Neural cell (in vitro differentiated cells): Measurements from ENCODE around the gene SGIP1. TPM values are rescaled to one million over a fixed set of nuclear protein-coding genes. Genes with fewer than 3 reads are reported as not detected.

Source experiments
- H2AFZ ChIP-seq: fragments of 200-600, 300-800 bp; sonication (generic), shearing (Covaris generic); 2 replicates; pipeline ENCODE4 v1.6.0; 2014; ENCODE audit warnings: low read depth, mild to moderate bottlenecking, antibody characterized with exemption, low read length, moderate library complexity
- H3F3A ChIP-seq: fragments of 200-600 bp; shearing (Covaris generic); 2 replicates; pipeline ENCODE4 v1.6.1; 2016; ENCODE audit warnings: mild to moderate bottlenecking, moderate library complexity, mixed read lengths, antibody characterized with exemption, low read length; ENCODE audit not compliant: insufficient read depth, poor library complexity, severe bottlenecking
- H3K27ac ChIP-seq: fragments of 200-600, 300-800 bp; sonication (generic), shearing (Covaris generic); 2 replicates; pipeline ENCODE4 v1.5.1; 2014; ENCODE audit warnings: mild to moderate bottlenecking, low read length, moderate library complexity
- H3K27me3 ChIP-seq: fragments of 300-800, 200-600 bp; sonication (generic), shearing (Covaris generic); 2 replicates; pipeline ENCODE4 v1.6.0; 2014; ENCODE audit warnings: mild to moderate bottlenecking, low read depth, low read length, moderate library complexity; ENCODE audit not compliant: insufficient read depth
- H3K36me3 ChIP-seq: fragments of 300-800, 200-600 bp; sonication (generic), shearing (Covaris generic); 2 replicates; pipeline ENCODE4 v1.5.1; 2014; ENCODE audit warnings: mild to moderate bottlenecking, antibody characterized with exemption, low read length, moderate library complexity; ENCODE audit not compliant: insufficient read depth
- H3K4me2 ChIP-seq: fragments of 300-800, 200-600 bp; sonication (generic), shearing (Covaris generic); 2 replicates; pipeline ENCODE4 v1.6.0; 2014; ENCODE audit warnings: mild to moderate bottlenecking, low read length
- H3K4me3 ChIP-seq: fragments of 300-800, 200-600 bp; sonication (generic), shearing (Covaris generic); 2 replicates; pipeline ENCODE4 v1.5.1; 2014; ENCODE audit warnings: mild to moderate bottlenecking, low read length, moderate library complexity
- H3K79me2 ChIP-seq: fragments of 200-600 bp; shearing (Covaris generic); replicated peaks from 2 replicates; pipeline ENCODE4 v1.6.0; 2014; ENCODE audit warnings: mild to moderate bottlenecking, low read length, moderate library complexity; ENCODE audit not compliant: insufficient read depth
- H3K9ac ChIP-seq: fragments of 300-800, 200-600 bp; sonication (generic), shearing (Covaris generic); 2 replicates; pipeline ENCODE4 v1.6.1; 2016; ENCODE audit warnings: mild to moderate bottlenecking, low read length, mixed read lengths
- H3K9me2 ChIP-seq: fragments of 200-600 bp; shearing (Covaris generic); 2 replicates; pipeline ENCODE4 v1.6.1; 2016; ENCODE audit warnings: mild to moderate bottlenecking, low read length, mixed read lengths; ENCODE audit not compliant: insufficient read depth
- H3K9me3 ChIP-seq: fragments of 200-600, 300-800 bp; sonication (generic), shearing (Covaris generic); 2 replicates; pipeline ENCODE4 v1.6.1; 2016; ENCODE audit warnings: mild to moderate bottlenecking, mixed run types, low read length, moderate library complexity, mixed read lengths
- H4K20me1 ChIP-seq: fragments of 200-600 bp; shearing (Covaris generic); 2 replicates; pipeline ENCODE4 v1.6.1; 2016; ENCODE audit warnings: mild to moderate bottlenecking, mixed run types; ENCODE audit not compliant: insufficient read depth
- EP300 ChIP-seq: fragments of 450-650 bp; conservative IDR thresholded peaks from 2 replicates; pipeline ENCODE4 v1.6.1; 2014; ENCODE audit warnings: antibody characterized with exemption, mild to moderate bottlenecking, moderate library complexity; ENCODE audit not compliant: poor library complexity, severe bottlenecking
- EZH2 ChIP-seq: fragments of 200-600, 300-800 bp; shearing (Covaris generic), sonication (generic); IDR thresholded peaks from 2 replicates; pipeline ENCODE4 v1.6.1; 2014; ENCODE audit warnings: antibody characterized with exemption, low read length, borderline replicate concordance, mild to moderate bottlenecking; ENCODE audit not compliant: insufficient read depth, poor library complexity, severe bottlenecking
- MXI1 ChIP-seq: fragments of 450-650 bp; conservative IDR thresholded peaks from 2 replicates; pipeline ENCODE4 v1.6.1; 2014; ENCODE audit warnings: antibody characterized with exemption, mild to moderate bottlenecking; ENCODE audit not compliant: poor library complexity, severe bottlenecking
- POLR2AphosphoS5 ChIP-seq: IDR thresholded peaks from 2 replicates; pipeline ENCODE4 v1.6.1; 2012
- RAD21 ChIP-seq: fragments of 450-650 bp; conservative IDR thresholded peaks from 2 replicates; pipeline ENCODE4 v1.6.1; 2014; ENCODE audit warnings: antibody characterized with exemption, mild to moderate bottlenecking, moderate library complexity
- SMC3 ChIP-seq: fragments of 450-650 bp; conservative IDR thresholded peaks from 2 replicates; pipeline ENCODE4 v1.6.1; 2014; ENCODE audit warnings: antibody characterized with exemption, mild to moderate bottlenecking, moderate library complexity; ENCODE audit not compliant: poor library complexity
- TAF1 ChIP-seq: IDR thresholded peaks from 2 replicates; pipeline ENCODE4 v1.6.1; 2012; ENCODE audit warnings: low read depth
- polyA plus RNA-seq: library from polyadenylated mRNA; depleted of rRNA; stranded (reverse); fragments of >200 nt; gene quantifications from 2 replicates; pipeline ENCODE4 v1.2.3, GENCODE V29; 2014
- TF ChIP-seq, protein P1 (sequence below): fragments of 450-650 bp; IDR thresholded peaks from 2 replicates; pipeline ENCODE4 v1.5.1; 2014; ENCODE audit warnings: antibody characterized with exemption, mild to moderate bottlenecking, moderate library complexity; ENCODE audit not compliant: poor library complexity, severe bottlenecking
- TF ChIP-seq, protein P2 (sequence below): IDR thresholded peaks from 2 replicates; pipeline ENCODE4 v1.6.1; 2012; ENCODE audit warnings: borderline replicate concordance

SGIP1 gene
- polyA plus RNA-seq, 1 donor from 2014 or later, result 50.5 TPM

DNA sequence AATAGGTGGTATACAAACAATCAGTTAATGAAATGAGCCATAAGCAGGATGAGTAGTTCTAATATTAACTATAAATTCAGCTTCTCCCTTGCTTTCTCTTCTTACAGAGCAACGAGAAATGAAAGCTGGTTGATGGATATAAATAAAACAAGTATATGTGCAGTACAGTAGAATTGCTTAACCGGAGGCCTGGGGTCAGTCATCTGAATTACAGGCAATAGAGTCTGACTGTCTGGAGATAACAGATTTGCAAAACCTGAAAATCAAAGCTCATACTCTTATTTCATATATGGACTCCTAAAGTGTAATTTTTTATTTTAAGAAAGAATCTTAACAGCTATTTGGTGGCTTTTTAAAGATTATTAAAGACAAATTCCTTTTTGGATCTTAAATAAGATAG lies 43.1 kb upstream of the SGIP1 start:
- H3K36me3 ChIP-seq, result no peaks in the 10 kb centered on the region
- H3K27me3 ChIP-seq, result no peaks in the 10 kb centered on the region
- H3K4me2 ChIP-seq, result no peak overlapping the region
- H3K79me2 ChIP-seq, result no peaks in the 10 kb centered on the region
- no peak overlapping the region for H3K9ac ChIP-seq
- H2AFZ ChIP-seq, result no peak overlapping the region
- H3K27ac ChIP-seq, result no peak overlapping the region
- no peaks in the 10 kb centered on the region for H3F3A ChIP-seq
- H4K20me1 ChIP-seq, result no peaks in the 10 kb centered on the region
- H3K9me3 ChIP-seq, result no peaks in the 10 kb centered on the region
- TF ChIP-seq EZH2, result no peak
- TF ChIP-seq POLR2AphosphoS5, result no peak
- TF ChIP-seq EP300, result no peak
- TF ChIP-seq, protein P1, sequence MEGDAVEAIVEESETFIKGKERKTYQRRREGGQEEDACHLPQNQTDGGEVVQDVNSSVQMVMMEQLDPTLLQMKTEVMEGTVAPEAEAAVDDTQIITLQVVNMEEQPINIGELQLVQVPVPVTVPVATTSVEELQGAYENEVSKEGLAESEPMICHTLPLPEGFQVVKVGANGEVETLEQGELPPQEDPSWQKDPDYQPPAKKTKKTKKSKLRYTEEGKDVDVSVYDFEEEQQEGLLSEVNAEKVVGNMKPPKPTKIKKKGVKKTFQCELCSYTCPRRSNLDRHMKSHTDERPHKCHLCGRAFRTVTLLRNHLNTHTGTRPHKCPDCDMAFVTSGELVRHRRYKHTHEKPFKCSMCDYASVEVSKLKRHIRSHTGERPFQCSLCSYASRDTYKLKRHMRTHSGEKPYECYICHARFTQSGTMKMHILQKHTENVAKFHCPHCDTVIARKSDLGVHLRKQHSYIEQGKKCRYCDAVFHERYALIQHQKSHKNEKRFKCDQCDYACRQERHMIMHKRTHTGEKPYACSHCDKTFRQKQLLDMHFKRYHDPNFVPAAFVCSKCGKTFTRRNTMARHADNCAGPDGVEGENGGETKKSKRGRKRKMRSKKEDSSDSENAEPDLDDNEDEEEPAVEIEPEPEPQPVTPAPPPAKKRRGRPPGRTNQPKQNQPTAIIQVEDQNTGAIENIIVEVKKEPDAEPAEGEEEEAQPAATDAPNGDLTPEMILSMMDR, result no peak
- TF ChIP-seq, protein P2, sequence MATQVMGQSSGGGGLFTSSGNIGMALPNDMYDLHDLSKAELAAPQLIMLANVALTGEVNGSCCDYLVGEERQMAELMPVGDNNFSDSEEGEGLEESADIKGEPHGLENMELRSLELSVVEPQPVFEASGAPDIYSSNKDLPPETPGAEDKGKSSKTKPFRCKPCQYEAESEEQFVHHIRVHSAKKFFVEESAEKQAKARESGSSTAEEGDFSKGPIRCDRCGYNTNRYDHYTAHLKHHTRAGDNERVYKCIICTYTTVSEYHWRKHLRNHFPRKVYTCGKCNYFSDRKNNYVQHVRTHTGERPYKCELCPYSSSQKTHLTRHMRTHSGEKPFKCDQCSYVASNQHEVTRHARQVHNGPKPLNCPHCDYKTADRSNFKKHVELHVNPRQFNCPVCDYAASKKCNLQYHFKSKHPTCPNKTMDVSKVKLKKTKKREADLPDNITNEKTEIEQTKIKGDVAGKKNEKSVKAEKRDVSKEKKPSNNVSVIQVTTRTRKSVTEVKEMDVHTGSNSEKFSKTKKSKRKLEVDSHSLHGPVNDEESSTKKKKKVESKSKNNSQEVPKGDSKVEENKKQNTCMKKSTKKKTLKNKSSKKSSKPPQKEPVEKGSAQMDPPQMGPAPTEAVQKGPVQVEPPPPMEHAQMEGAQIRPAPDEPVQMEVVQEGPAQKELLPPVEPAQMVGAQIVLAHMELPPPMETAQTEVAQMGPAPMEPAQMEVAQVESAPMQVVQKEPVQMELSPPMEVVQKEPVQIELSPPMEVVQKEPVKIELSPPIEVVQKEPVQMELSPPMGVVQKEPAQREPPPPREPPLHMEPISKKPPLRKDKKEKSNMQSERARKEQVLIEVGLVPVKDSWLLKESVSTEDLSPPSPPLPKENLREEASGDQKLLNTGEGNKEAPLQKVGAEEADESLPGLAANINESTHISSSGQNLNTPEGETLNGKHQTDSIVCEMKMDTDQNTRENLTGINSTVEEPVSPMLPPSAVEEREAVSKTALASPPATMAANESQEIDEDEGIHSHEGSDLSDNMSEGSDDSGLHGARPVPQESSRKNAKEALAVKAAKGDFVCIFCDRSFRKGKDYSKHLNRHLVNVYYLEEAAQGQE, result no peak
- TF ChIP-seq MXI1, result no peak
- TF ChIP-seq TAF1, result no peak
- TF ChIP-seq RAD21, result no peak
- TF ChIP-seq SMC3, result no peak
- H3K4me3 ChIP-seq, result no peak overlapping the region
- no peaks in the 10 kb centered on the region for H3K9me2 ChIP-seq

DNA sequence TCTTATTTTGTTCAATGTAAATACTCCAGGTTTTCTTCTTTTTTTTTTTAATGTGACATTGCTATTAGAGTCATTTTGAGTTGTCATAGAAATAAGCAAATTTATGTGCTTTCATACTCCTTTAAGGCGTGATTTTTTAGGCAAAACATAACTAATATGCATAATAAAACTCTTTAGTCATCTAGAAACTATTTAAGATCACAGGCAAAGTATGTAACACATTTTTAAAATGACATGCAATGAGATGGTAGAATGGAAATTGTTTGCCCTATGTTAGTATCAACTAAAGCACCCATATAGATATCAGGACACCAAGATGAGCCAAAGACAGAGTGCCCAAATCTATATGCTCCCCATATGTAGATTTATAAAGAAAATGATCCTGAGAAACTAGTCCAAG lies 41.5 kb upstream of the SGIP1 start:
- no peaks in the 10 kb centered on the region for H3K27me3 ChIP-seq
- no peaks in the 10 kb centered on the region for H3K9me3 ChIP-seq
- no peaks in the 10 kb centered on the region for H3K9me2 ChIP-seq
- no peaks in the 10 kb centered on the region for H4K20me1 ChIP-seq
- H3K4me3 ChIP-seq, result no peak overlapping the region
- no peak overlapping the region for H3K27ac ChIP-seq
- H2AFZ ChIP-seq, result no peak overlapping the region
- TF ChIP-seq EZH2, result no peak
- no peak for TF ChIP-seq POLR2AphosphoS5
- TF ChIP-seq TAF1, result no peak
- no peak for TF ChIP-seq EP300
- TF ChIP-seq SMC3, result no peak
- no peak for TF ChIP-seq RAD21
- H3F3A ChIP-seq, result no peaks in the 10 kb centered on the region
- H3K4me2 ChIP-seq, result no peak overlapping the region
- no peaks in the 10 kb centered on the region for H3K36me3 ChIP-seq
- H3K79me2 ChIP-seq, result no peaks in the 10 kb centered on the region
- H3K9ac ChIP-seq, result no peak overlapping the region
